ENCODE data around the gene CARM1.
A peak's percentile ranks its signal among the peaks of the same experiment; 100 is the strongest.

DNA sequence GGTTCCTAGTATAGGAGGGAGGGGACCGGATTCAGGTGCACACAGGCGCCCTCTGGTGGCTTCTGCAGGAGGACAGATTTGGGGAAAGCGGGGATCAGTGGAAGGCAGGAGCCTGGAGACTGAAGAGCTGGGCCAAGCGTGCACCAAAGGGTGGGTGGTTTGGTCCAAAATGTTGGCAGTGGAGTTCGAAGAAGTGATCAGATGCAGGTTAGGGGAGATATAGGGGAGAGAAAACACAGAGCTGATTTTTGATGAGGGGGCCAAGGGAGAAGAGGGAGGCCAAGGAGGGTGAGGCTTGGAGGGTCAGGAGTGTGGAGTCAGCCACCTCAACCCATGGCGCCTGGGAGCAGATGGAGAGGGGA lies 6.8 kb upstream of the CARM1 start:
- TF ChIP-seq, protein P1, sequence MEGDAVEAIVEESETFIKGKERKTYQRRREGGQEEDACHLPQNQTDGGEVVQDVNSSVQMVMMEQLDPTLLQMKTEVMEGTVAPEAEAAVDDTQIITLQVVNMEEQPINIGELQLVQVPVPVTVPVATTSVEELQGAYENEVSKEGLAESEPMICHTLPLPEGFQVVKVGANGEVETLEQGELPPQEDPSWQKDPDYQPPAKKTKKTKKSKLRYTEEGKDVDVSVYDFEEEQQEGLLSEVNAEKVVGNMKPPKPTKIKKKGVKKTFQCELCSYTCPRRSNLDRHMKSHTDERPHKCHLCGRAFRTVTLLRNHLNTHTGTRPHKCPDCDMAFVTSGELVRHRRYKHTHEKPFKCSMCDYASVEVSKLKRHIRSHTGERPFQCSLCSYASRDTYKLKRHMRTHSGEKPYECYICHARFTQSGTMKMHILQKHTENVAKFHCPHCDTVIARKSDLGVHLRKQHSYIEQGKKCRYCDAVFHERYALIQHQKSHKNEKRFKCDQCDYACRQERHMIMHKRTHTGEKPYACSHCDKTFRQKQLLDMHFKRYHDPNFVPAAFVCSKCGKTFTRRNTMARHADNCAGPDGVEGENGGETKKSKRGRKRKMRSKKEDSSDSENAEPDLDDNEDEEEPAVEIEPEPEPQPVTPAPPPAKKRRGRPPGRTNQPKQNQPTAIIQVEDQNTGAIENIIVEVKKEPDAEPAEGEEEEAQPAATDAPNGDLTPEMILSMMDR (IDR thresholded peaks at IDR 0.05): peak; percentile 64 to 96 (median 81)
- TF ChIP-seq POLR2A (IDR thresholded peaks at IDR 0.05): no peak

Data from thyroid gland (tissue), 4 donors.